Measurements from ENCODE around the gene TMEM44. TPM values are rescaled to one million over a fixed set of nuclear protein-coding genes. Genes with fewer than 3 reads are reported as not detected.
A peak's percentile ranks its signal among the peaks of the same experiment; 100 is the strongest.

The TMEM44 gene, protein sequence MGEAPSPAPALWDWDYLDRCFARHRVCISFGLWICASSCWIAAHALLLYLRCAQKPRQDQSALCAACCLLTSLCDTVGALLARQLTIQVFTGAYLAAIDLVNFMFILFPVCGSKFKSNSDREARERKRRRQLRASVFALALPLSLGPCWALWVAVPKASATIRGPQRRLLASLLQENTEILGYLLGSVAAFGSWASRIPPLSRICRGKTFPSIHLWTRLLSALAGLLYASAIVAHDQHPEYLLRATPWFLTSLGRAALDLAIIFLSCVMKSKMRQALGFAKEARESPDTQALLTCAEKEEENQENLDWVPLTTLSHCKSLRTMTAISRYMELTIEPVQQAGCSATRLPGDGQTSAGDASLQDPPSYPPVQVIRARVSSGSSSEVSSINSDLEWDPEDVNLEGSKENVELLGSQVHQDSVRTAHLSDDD
- total RNA-seq = 10 to 100 TPM; 40.1 to 43.2 TPM

DNA sequence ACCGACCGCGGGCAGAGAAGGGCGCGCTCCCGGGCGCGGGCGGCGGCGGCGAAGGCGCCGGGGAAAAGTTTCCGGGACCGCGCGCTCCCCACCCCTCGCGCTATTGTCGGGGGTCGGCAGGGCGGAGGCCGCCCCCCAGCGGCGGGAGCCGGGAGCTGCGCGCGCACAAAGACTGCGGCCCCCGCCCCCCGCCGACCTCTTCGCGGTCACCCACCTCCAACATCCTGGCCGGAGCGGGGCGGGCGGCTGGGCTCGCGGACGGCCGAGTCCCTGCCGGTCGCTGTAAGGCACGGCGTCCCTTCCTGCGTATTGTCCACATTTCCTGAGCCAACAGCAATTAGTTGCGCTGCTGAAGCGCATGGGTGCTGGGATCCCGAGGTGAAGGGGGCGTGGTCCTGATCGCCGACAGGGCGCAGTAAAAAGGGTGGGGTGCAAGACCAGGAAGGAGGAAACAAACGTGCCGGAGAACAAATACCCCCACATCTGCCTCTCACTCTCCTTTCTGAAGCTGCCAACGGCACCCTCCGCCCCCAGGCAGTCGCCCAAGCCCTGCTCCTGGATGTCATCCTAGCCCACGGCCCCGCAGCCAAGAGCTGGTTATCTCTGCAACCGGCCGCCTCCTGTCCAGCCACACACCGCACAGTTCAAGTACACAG, at the start of gene TMEM44:
Gene TMEM44 (minus strand): TSS at position 71 of the 656 bp plus-strand sequence. CDS start 204 bp downstream, outside the sequence.
- Histone ChIP-seq H3K27me3 (no peaks in the 10 kb centered on the region), H3K27ac (peak within 1 kb of the TSS; percentile 83), H3K36me3 (no peaks in the 10 kb centered on the region), H3K9me3 (no peaks in the 10 kb centered on the region), H3K9ac (ENCODE audit: low read depth in 2 of 2, low read length in 2 of 2) (peak within 1 kb of the TSS; percentile 70 to 87), H3K4me1 (no peaks in the 10 kb centered on the region), H3K4me3 (peak within 1 kb of the TSS; percentile 54)
- TF ChIP-seq, protein P1, sequence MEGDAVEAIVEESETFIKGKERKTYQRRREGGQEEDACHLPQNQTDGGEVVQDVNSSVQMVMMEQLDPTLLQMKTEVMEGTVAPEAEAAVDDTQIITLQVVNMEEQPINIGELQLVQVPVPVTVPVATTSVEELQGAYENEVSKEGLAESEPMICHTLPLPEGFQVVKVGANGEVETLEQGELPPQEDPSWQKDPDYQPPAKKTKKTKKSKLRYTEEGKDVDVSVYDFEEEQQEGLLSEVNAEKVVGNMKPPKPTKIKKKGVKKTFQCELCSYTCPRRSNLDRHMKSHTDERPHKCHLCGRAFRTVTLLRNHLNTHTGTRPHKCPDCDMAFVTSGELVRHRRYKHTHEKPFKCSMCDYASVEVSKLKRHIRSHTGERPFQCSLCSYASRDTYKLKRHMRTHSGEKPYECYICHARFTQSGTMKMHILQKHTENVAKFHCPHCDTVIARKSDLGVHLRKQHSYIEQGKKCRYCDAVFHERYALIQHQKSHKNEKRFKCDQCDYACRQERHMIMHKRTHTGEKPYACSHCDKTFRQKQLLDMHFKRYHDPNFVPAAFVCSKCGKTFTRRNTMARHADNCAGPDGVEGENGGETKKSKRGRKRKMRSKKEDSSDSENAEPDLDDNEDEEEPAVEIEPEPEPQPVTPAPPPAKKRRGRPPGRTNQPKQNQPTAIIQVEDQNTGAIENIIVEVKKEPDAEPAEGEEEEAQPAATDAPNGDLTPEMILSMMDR (IDR thresholded peaks at IDR 0.05) = peak; percentile 59
- peak; percentile 91 for DNase-seq
- intact Hi-C loops (cut with DNase I) = no loop called here

DNA sequence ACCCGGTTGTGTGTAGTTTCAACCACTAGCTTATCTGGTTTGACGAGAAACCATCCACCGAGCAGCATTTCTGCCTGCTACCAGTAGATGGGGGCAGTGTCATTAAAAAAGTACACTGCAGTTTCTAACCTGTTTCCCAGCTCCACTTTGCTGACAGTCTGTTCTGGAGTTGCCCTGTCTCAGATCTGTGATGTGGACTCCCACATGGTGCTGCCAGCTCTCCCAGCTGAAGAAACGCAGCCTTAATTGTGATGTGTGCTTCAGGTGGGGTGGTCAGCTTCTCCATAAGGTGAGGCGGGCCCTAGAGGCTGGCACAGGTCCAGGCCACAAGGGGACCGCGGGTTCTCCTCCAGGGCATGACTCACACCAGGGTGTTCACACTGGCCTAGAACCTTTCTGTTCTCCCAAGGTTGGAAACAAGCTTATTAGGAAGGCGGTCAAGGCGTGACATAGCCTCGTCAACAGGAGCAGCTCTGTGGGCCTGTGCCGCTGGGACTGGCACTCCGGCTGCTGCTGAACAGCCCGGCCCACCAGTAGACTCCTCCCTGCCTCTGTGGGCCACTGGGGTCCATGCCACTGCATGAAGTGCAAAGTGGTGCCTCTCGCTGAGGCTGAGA, 49.6 kb upstream of the TMEM44 start:
- no peaks in the 10 kb centered on the region for H3K27me3 ChIP-seq
- no peaks in the 10 kb centered on the region for H3K9me3 ChIP-seq
- H3K36me3 ChIP-seq = no peaks in the 10 kb centered on the region
- no peak overlapping the region for H3K27ac ChIP-seq
- peak; percentile 80 for DNase-seq
- peaks cover 8% of the 10 kb centered on the region for H3K4me1 ChIP-seq
- no peak overlapping the region for H3K4me3 ChIP-seq
- peak overlapping the region in 1 of 2 donors; percentile 41 for H3K9ac ChIP-seq (ENCODE audit: low read depth in 2 of 2, low read length in 2 of 2)
- TF ChIP-seq, protein P1 (IDR thresholded peaks at IDR 0.05) = peak; percentile 80
- intact Hi-C loops (cut with DNase I) = loop anchor here (5.0 kb wide), 1 partner anchor 304 kb away; no protein-coding TSS in a partner anchor

DNA sequence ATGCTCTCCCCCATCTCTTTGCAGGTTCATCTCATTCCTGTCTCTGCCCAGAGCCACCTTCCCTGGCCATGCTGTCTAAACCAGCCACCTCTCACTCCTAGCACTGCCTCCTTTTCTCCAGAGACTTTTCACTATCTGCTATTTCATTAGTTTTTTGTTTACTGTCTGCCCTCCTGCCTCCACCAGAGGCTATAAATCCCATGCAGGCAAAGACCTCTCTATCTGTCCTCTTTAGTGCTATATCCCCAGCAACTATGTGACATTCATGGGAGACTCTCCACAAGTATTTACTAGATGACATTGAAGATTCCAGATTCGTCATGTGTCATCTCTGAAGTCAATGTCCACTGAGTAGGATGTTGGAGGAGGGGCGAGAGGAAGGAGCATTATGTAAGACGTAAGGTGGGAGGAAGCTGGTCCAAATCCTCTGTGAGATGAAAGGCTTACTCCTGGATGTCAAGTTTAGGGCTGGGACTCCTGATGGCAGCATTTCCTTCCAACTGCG, 49.0 kb upstream of the TMEM44 start:
- Histone ChIP-seq H3K36me3 (no peaks in the 10 kb centered on the region), H3K9ac (ENCODE audit: low read depth in 2 of 2, low read length in 2 of 2) (no peak overlapping the region), H3K4me3 (no peak overlapping the region), H3K27ac (no peak overlapping the region), H3K9me3 (no peaks in the 10 kb centered on the region), H3K27me3 (no peaks in the 10 kb centered on the region), H3K4me1 (peaks cover 6% of the 10 kb centered on the region)
- intact Hi-C loops (cut with DNase I) = loop anchor here (5.0 kb wide), 1 partner anchor 305 kb away; no protein-coding TSS in a partner anchor
- TF ChIP-seq, protein P1 (IDR thresholded peaks at IDR 0.05) = no peak
- DNase-seq = no peak

DNA sequence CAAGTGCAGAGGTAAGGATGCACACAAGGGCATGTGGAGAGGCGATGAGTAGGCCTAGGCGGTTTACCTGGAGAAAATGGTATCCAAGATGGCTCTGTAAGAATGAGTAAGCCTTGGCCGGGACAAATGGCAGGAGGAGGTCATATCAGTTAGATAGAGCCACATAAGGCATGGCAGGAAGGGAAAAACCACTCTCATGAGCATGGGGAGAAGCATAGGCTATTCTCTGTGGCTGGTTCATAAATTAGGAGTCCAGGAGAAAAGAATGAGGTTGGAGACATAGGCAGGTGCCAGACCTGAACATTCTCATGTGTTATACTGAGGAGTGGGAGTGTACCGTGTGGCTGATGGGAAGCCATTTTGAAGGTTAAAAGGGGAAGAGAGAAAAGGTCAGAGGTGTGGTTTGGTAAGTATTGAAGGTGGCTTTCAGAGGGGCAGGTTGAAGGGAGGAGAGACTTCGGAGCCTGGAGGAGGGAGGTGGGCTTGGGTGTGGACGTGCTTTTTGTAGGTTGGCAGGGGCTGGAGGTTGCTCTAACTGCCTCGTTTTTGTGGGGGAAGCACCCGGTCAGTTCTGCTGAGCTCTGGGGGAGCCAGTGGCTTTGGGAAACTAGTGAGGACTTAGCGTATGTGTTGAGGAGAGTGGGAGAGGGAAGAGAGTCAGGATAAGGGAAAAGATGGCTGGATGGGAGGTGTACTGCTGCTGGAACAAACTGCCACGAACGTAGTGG, 47.8 kb upstream of the TMEM44 start:
- Histone ChIP-seq H3K9me3 (no peaks in the 10 kb centered on the region), H3K9ac (ENCODE audit: low read depth in 2 of 2, low read length in 2 of 2) (no peak overlapping the region), H3K36me3 (no peaks in the 10 kb centered on the region), H3K4me1 (no peaks in the 10 kb centered on the region), H3K4me3 (no peak overlapping the region), H3K27me3 (no peaks in the 10 kb centered on the region), H3K27ac (no peak overlapping the region)
- intact Hi-C loops (cut with DNase I) = loop anchor here (5.0 kb wide), 1 partner anchor 306 kb away; no protein-coding TSS in a partner anchor
- DNase-seq = no peak
- TF ChIP-seq, protein P1 (IDR thresholded peaks at IDR 0.05) = no peak
